Activated CD8-positive, alpha-beta memory T cell treated with anti-CD3 and anti-CD28 coated beads, Interleukin-2, amount 10 ng/mL, durations not matched to agents 7 days and 5 days (primary cell): ENCODE results near the gene C4BPB. TPM values are rescaled to one million over a fixed set of nuclear protein-coding genes. Genes with fewer than 3 reads are reported as not detected.
A peak's percentile ranks its signal among the peaks of the same experiment; 100 is the strongest.

Experiments
- ATAC-seq: fragments of 150-1000 bp; cut with Tn5 transposase; one replicate; pipeline ENCODE4 v1.10.0; 2021; ENCODE audit warnings: moderate library complexity
- CTCF ChIA-PET: fragments of 350-600 bp; sonication (Branson Sonifier 250); formaldehyde crosslinking; loops from one replicate; lab custom pipeline; 2021; ENCODE audit warnings: antibody characterized with exemption; lab: Charles Lee
- DNase-seq: peaks from one replicate; pipeline ENCODE4 v3.0.0-alpha.2; 2020
- H3K27ac Mint-ChIP-seq: one replicate; pipeline ENCODE4 v1.8.0; 2021; ENCODE audit warnings: mild to moderate bottlenecking, mixed read lengths
- H3K27me3 Mint-ChIP-seq: one replicate; pipeline ENCODE4 v1.8.0; 2021; ENCODE audit warnings: mixed read lengths
- H3K36me3 Mint-ChIP-seq: one replicate; pipeline ENCODE4 v1.8.0; 2021; ENCODE audit warnings: mild to moderate bottlenecking, mixed read lengths
- H3K4me1 Mint-ChIP-seq: one replicate; pipeline ENCODE4 v1.8.0; 2021; ENCODE audit warnings: mixed read lengths
- H3K4me3 Mint-ChIP-seq: one replicate; pipeline ENCODE4 v1.8.0; 2021; ENCODE audit warnings: mild to moderate bottlenecking, moderate library complexity, mixed read lengths
- H3K9me3 Mint-ChIP-seq: one replicate; pipeline ENCODE4 v1.8.0; 2022; ENCODE audit warnings: low read depth, mixed read lengths
- total RNA-seq, 2 experiments: library from RNA; stranded (reverse); gene quantifications; one replicate each; pipeline ENCODE4 v1.2.3, GENCODE V29; 2021

The C4BPB gene
- total RNA-seq, 2 experiments from 2014 or later, result 0.91 to 1.1 TPM

DNA sequence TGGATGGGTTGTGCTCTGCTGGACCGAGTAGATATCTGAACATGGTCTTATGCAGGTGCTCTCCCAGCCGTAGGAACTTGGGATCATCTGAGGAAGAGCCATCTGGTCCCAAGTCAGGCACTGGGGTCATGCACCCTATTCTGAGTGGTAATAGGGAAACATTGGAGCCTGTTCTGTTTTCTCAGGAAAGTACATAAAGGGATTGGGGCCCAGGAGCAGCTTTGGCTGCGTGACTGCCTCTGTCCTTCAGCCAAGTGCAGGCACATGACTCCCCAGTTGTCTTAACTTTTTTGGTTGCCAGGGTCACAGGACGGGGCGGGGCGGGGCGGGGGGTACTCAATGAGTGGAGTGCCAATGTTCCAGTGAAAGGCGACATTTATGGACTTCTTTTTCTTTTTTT lies 24.1 kb upstream of the C4BPB start:
- Mint-ChIP-seq H3K36me3 (peaks cover 2% of the 10 kb centered on the region), H3K27me3 (no peaks in the 10 kb centered on the region), H3K4me3 (no peak overlapping the region), H3K27ac (no peak overlapping the region), H3K9me3 (no peaks in the 10 kb centered on the region), H3K4me1 (peaks cover 6% of the 10 kb centered on the region)
- ATAC-seq (no peak), DNase-seq (no peak)
- CTCF ChIA-PET, result interaction anchor here (5.1 kb wide), 1 partner anchor 15 kb away, joined by 18 read pairs; the partner anchor contains the start of gene YOD1

DNA sequence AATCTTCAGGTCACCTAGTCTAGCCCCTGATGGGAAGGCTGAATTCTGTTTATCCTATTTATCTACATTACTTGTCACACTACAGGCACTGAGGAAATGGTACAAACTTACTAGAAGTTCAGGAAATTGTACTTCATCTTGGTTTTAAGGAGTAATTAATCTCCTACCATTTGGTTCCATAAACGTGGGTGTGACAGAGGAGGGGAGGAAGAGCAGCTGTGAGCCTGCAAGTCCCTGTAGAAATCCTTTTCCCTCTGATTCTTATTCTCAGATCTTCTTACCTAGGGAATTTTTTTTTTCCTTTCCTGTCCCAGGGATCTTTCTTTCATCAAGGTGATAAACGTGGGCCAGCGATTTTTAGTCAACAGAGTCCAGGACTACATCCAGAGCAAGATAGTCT lies 21.5 kb upstream of the C4BPB start:
- Mint-ChIP-seq H3K4me3 (no peak overlapping the region), H3K9me3 (no peaks in the 10 kb centered on the region), H3K27me3 (no peaks in the 10 kb centered on the region), H3K4me1 (peaks cover 28% of the 10 kb centered on the region), H3K27ac (no peak overlapping the region), H3K36me3 (peaks cover 3% of the 10 kb centered on the region)
- ATAC-seq (no peak), DNase-seq (no peak)
- CTCF ChIA-PET, result interaction anchor here (5.1 kb wide), 1 partner anchor 18 kb away, joined by 18 read pairs; the partner anchor contains the start of gene YOD1

DNA sequence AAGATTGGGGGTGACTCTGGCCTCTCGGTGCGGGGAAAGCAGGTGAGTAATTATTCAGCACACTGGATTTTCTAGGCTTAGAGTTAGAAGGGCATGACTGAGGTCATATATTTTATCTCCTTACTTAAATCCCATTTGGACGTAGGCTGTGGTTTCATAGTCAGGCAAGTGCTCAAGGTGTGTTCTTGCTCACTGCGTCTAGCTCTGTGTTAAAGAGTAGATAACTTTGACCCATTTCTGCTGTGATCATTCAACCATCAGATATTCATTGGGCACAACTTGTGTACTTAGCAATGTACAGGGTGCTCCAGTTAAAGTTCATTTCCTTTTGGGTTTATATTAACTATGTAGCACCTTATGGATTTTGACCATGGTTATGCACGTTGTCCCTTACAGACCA lies 21.0 kb upstream of the C4BPB start:
- Mint-ChIP-seq H3K27me3 (no peaks in the 10 kb centered on the region), H3K4me3 (no peak overlapping the region), H3K27ac (no peak overlapping the region), H3K36me3 (peaks cover 3% of the 10 kb centered on the region), H3K4me1 (peaks cover 28% of the 10 kb centered on the region), H3K9me3 (no peaks in the 10 kb centered on the region)
- CTCF ChIA-PET, result interaction anchor here (1.3 to 5.1 kb wide), 2 partner anchors 15 to 18 kb away, joined by 5 to 18 read pairs; partner anchors contain the start of genes PFKFB2 and YOD1
- no peak for ATAC-seq
- no peak for DNase-seq

DNA sequence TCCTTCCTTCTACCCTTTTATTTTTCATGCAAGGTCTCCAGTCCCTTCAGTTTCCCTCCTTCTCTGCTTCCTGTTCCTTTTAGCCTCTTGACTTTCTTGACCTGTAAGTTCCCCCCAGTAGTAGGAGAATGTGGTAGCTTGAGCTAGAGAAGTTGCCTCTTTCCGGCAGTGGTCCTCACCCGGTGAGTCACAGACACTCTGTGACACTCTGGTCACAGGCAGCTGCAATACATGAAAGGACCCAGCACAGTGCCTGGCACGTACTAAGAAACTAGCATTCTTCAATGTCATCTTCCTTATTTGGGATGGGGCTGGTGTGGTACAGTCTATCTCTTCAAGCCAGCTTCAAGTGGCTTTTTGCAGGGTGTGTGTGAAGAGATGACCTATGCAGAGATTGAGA lies 19.6 kb upstream of the C4BPB start:
- peaks cover 3% of the 10 kb centered on the region for H3K36me3 Mint-ChIP-seq
- peak overlapping the region; percentile 51 for H3K27ac Mint-ChIP-seq
- CTCF ChIA-PET, result interaction anchor here (0.8 to 5.1 kb wide), 6 partner anchors 9 to 22 kb away, joined by 3 to 18 read pairs (median 4); partner anchors contain the start of genes PFKFB2 and YOD1
- no peaks in the 10 kb centered on the region for H3K9me3 Mint-ChIP-seq
- DNase-seq (no peak), ATAC-seq (peak; percentile 48)
- no peak overlapping the region for H3K4me3 Mint-ChIP-seq
- H3K27me3 Mint-ChIP-seq, result peaks cover 2% of the 10 kb centered on the region
- H3K4me1 Mint-ChIP-seq, result peaks cover 28% of the 10 kb centered on the region

DNA sequence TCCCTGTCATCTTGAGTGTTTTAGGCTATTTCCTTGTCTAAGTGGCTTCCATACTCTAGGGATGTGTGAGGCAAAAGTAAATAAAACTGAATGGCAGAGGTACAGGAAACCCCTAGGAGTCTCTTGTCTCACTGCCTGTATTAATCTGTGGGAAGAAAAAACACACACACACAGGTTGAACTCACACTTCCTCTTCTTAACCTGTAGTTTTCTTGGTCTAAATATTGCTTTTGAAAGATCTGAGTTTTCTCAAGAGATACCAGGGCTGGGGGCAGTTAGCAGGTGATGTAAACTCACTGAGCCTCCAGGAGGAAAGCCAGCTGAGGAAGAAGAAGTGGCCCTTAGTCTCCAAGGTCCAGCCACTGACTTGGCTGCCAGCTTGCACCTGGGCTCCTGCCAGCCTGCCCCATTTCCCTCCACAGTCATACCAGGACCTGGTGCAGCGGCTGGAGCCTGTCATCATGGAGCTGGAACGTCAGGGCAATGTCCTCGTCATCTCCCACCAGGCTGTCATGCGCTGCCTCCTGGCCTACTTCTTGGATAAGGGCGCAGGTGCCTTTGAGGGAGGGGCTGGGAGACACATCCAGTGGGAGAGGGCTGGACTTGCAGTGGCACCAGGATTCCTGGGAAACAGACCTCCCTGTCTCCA lies 18.7 kb upstream of the C4BPB start:
- H3K27ac Mint-ChIP-seq, result peak overlapping the region; percentile 53
- H3K4me1 Mint-ChIP-seq, result peaks cover 28% of the 10 kb centered on the region
- CTCF ChIA-PET, result interaction anchor here (0.9 to 2.5 kb wide), 6 partner anchors 13 to 335 kb away, joined by 3 to 9 read pairs (median 6); partner anchors contain the start of gene CD55
- no peak overlapping the region for H3K4me3 Mint-ChIP-seq
- H3K9me3 Mint-ChIP-seq, result no peaks in the 10 kb centered on the region
- DNase-seq (no peak), ATAC-seq (no peak)
- peaks cover 2% of the 10 kb centered on the region for H3K27me3 Mint-ChIP-seq
- peaks cover 3% of the 10 kb centered on the region for H3K36me3 Mint-ChIP-seq

DNA sequence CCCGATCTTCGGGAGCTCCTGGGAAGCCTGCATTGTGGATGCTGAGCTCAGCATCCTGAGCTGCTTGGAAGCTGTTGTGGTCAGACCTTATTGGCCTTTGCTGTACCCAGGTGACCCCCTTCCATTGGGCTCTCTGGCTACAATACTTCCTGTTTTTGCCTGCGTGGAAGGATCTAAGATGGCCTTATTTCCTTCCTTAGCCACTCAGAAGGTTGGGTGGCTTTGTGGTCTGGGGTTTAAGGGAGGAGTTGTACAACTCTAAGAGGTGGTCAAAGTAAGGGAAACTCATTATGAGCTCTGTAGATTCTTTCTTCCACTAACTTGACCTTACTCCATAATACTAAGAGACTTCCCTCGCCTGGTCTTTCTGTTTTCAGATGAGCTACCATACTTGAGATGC lies 17.8 kb upstream of the C4BPB start:
- Mint-ChIP-seq H3K36me3 (peaks cover 3% of the 10 kb centered on the region), H3K9me3 (no peaks in the 10 kb centered on the region), H3K27me3 (peaks cover 2% of the 10 kb centered on the region), H3K4me1 (peaks cover 28% of the 10 kb centered on the region), H3K27ac (peak overlapping the region; percentile 65), H3K4me3 (no peak overlapping the region)
- CTCF ChIA-PET, result interaction anchor here (0.8 to 2.5 kb wide), 9 partner anchors 9 to 431 kb away, joined by 3 to 10 read pairs (median 7); partner anchors contain the start of genes CD55 and PFKFB2
- DNase-seq, result peak; percentile 80
- peak; percentile 77 for ATAC-seq

DNA sequence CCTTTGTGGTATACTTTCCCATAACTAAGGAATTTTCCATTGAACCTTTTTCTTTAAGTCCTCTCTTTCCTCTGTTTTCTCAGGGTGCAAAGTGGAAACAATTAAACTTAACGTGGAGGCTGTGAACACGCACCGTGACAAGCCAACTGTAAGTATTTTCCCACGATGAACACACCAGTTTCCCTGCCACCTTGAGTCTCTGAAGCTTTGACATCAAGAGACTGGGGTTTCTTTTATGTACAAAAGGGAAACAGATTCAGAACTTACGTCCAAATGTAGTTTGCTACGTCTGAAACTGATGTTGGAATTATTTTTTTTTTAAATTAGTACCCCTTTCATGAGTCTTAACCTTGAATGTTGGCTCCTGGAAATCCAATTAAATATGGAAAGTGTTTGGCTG lies 17.2 kb upstream of the C4BPB start:
- Mint-ChIP-seq H3K27ac (no peak overlapping the region), H3K9me3 (no peaks in the 10 kb centered on the region), H3K36me3 (peaks cover 4% of the 10 kb centered on the region), H3K4me3 (no peak overlapping the region), H3K4me1 (peaks cover 28% of the 10 kb centered on the region), H3K27me3 (peaks cover 5% of the 10 kb centered on the region)
- DNase-seq (no peak), ATAC-seq (no peak)
- CTCF ChIA-PET, result interaction anchor here (0.8 to 2.5 kb wide), 10 partner anchors 9 to 430 kb away, joined by 3 to 10 read pairs (median 6); partner anchors contain the start of genes CD55 and PFKFB2

DNA sequence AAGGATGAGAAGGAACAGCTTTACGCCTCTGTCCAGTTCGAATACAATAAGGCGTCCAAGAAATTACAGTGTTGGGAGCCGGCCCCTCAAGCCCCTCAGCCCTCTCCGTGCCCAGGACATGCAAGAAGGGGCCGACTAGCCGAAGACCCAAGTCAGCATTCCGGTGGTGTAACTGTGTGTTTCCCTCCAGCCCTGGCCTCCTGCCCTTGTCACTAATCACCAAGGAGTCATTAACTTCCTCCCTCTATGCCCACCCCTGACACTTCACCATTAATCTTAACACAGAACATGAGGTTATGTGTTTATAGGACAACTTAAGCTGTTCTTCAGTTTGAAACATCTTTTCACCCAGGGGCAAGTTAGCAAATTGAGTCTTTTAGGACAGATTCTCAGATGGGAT lies 16.4 kb upstream of the C4BPB start:
- H3K27me3 Mint-ChIP-seq, result peaks cover 8% of the 10 kb centered on the region
- CTCF ChIA-PET, result interaction anchor here (1.1 to 2.5 kb wide), 5 partner anchors 12 to 333 kb away, joined by 3 to 10 read pairs (median 8); partner anchors contain the start of gene PFKFB2

DNA sequence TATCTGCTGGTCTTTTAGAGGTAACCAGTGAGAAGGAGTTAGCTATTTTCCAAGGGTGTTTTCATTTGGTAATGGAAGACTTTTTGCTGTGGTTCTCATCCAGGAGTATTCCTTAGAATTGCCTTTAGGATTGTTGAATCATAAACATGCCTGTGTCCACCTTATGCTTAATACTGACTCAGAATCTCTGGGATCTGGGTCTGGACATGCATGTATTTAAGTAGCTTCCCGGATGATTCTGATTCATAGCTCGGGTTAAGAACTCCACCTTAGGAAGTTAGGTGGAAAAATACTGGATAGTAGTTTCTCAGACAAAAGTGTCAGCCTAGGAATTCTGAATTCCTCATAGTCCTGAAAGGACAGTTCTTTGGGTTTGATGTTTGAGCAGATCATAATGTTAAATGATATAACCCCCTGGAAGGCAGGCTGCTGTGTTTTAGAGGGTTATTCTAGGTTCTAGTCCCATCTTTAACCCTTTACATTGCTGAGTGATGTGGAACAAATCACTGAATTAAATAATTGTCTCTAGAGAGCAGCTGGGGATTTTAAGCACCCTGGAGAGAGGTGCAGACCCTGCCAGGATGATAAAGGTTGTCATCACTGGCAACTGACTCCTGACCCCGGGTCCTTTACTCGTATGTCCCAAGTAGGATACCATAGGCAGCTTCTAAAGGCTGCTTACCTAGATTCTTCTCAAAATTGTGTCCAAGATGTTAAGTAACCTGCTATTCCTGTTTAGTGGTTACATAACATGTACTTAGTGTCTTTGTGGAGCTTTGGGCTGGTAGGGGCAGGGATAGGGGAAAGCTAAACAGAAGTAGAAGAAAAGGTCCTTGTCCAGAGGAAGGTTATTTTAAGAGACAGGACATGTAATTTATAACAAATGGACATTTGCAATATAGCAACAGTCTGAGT lies 14.5 kb upstream of the C4BPB start:
- Mint-ChIP-seq H3K4me3 (no peak overlapping the region), H3K36me3 (peaks cover 3% of the 10 kb centered on the region), H3K27me3 (peaks cover 8% of the 10 kb centered on the region), H3K27ac (no peak overlapping the region), H3K4me1 (peaks cover 27% of the 10 kb centered on the region), H3K9me3 (no peaks in the 10 kb centered on the region)
- no peak for ATAC-seq
- DNase-seq, result no peak
- CTCF ChIA-PET, result interaction anchor here (1.2 to 1.7 kb wide), 4 partner anchors 10 to 27 kb away, joined by 3 to 4 read pairs (median 4); partner anchors contain the start of gene PFKFB2

More for the DNA sequence above, 16.4 kb upstream of the C4BPB start:
- peaks cover 4% of the 10 kb centered on the region for H3K36me3 Mint-ChIP-seq
- no peak for ATAC-seq
- no peak for DNase-seq
- H3K9me3 Mint-ChIP-seq, result no peaks in the 10 kb centered on the region
- H3K4me1 Mint-ChIP-seq, result peaks cover 28% of the 10 kb centered on the region
- no peak overlapping the region for H3K4me3 Mint-ChIP-seq
- H3K27ac Mint-ChIP-seq, result no peak overlapping the region

DNA sequence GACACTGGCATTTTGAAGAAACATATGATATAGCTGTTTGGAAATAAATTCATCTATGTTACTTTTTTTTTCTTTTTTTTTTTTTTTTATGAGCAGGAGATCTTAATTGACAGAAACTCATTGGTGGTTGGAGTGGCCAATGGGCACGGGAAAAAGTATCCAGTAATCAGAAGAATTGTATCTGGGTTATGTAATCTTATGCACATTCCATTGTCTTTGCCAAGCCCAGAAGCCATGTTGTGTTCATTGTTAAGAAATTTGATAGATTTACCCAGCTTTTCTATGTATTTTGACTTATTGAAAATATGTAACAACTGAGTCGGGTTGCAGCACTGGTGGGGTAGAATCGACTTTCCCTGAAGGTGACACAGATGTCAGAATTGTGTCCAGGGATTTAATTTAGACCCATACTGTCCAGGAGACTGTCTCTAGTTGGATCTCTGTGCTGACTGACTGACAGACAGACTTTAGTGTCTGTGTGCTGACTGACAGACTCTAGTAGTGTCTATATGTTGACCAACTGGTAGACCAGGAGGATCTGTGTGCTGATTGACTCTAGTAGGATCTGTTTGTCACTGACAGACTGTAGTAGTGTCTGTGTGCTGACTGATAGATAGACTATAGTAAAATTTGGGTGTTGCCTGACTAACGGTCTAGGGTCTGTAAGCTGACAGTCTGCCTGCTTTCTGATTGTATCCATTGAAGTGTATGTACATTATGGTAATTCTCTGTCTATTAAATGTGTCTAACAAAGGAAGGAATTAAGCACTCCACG lies 12.3 kb upstream of the C4BPB start:
- Mint-ChIP-seq H3K4me1 (peaks cover 6% of the 10 kb centered on the region), H3K27me3 (peaks cover 12% of the 10 kb centered on the region), H3K27ac (no peak overlapping the region), H3K4me3 (no peak overlapping the region), H3K36me3 (peaks cover 1% of the 10 kb centered on the region), H3K9me3 (no peaks in the 10 kb centered on the region)
- CTCF ChIA-PET, result interaction anchor here (0.9 to 1.7 kb wide), 12 partner anchors 8 to 331 kb away, joined by 3 to 10 read pairs (median 4); partner anchors contain the start of gene PFKFB2
- DNase-seq (no peak), ATAC-seq (no peak)

DNA sequence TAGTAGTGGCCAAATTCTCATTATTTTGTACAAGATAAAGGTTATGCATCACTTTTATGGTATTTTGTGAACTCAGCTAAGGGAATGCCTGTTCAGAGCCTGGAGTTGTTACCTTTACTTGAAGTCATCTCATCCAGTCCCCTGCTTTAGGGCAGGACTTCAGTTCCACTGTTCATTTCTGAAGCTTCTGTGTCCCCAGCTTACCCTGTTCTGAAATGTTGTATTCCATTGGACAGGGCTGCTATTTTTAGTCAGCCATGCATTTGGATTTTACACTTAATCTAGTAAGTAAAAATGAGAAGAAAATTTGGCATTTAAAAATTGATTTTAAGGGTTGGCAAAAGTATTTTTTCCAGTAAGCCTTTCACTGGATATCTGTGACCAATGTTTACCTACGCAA lies 11.6 kb upstream of the C4BPB start:
- no peak overlapping the region for H3K4me3 Mint-ChIP-seq
- peaks cover 3% of the 10 kb centered on the region for H3K4me1 Mint-ChIP-seq
- no peaks in the 10 kb centered on the region for H3K9me3 Mint-ChIP-seq
- DNase-seq (no peak), ATAC-seq (no peak)
- CTCF ChIA-PET, result interaction anchor here (0.6 to 1.7 kb wide), 5 partner anchors 13 to 94 kb away, joined by 3 to 5 read pairs (median 4); no protein-coding TSS in a partner anchor
- H3K27ac Mint-ChIP-seq, result no peak overlapping the region
- H3K27me3 Mint-ChIP-seq, result peaks cover 17% of the 10 kb centered on the region
- H3K36me3 Mint-ChIP-seq, result peaks cover 1% of the 10 kb centered on the region
